ENCODE data around the gene TSHZ1. TPM values are rescaled to one million over a fixed set of nuclear protein-coding genes. Genes with fewer than 3 reads are reported as not detected.

The TSHZ1 gene
- total RNA-seq, 2 donors from 2014 or later: 1.1 to 1.7 TPM

DNA sequence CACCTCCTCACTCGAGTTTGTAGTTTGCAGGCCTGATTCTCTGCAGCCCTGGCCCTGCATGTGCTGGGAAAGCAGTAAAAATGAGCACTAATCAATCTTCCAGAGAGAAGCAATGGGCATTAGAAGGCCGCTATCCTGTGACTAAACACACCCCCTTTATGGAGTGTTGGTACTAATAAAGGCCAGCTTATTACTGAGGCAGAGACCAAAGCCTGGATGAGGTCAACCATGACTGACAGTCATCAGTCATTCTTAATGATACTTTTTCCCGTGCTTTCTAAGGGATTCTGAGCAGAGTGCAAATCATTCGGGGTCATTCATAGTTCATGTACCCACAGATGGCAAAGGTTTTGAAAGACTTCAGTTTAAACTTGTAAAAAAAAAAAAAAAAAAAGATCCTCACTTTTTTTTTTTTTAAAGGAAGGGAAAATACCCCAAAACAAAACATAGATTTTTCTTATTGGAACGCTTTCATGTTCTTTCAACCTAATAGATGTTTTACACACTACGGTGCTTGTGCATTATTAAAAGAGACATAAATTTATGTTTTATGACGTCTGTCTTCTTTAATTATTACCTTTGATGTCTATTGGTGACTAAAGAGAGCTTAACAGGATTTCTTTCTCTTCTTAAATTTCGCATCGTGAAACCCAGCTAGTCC lies 13.2 kb downstream of the TSHZ1 start:
- no peaks in the 10 kb centered on the region for H3K9me3 ChIP-seq (ENCODE audit: control insufficient read depth, low read length)
- no peak overlapping the region for H3K4me3 ChIP-seq (ENCODE audit: low read length)
- Mint-ChIP-seq H3K4me3 (no peak overlapping the region), H3K4me1 (peaks cover 21% of the 10 kb centered on the region), H3K27ac (no peak overlapping the region), H3K9me3 (no peaks in the 10 kb centered on the region), H3K36me3 (ENCODE audit: low read depth) (no peaks in the 10 kb centered on the region), H3K27me3 (ENCODE audit: insufficient read depth) (no peaks in the 10 kb centered on the region)
- H3K9ac ChIP-seq (ENCODE audit: extremely low read depth, low read length, poor library complexity, severe bottlenecking): no peak overlapping the region
- no peaks in the 10 kb centered on the region for H3K27me3 ChIP-seq (ENCODE audit: control insufficient read depth, insufficient read depth, low read length, poor library complexity, severe bottlenecking)
- DNase-seq: no peak
- H3K36me3 ChIP-seq (ENCODE audit: control insufficient read depth, insufficient read depth, low read length): no peaks in the 10 kb centered on the region
- TF ChIP-seq, protein P1, sequence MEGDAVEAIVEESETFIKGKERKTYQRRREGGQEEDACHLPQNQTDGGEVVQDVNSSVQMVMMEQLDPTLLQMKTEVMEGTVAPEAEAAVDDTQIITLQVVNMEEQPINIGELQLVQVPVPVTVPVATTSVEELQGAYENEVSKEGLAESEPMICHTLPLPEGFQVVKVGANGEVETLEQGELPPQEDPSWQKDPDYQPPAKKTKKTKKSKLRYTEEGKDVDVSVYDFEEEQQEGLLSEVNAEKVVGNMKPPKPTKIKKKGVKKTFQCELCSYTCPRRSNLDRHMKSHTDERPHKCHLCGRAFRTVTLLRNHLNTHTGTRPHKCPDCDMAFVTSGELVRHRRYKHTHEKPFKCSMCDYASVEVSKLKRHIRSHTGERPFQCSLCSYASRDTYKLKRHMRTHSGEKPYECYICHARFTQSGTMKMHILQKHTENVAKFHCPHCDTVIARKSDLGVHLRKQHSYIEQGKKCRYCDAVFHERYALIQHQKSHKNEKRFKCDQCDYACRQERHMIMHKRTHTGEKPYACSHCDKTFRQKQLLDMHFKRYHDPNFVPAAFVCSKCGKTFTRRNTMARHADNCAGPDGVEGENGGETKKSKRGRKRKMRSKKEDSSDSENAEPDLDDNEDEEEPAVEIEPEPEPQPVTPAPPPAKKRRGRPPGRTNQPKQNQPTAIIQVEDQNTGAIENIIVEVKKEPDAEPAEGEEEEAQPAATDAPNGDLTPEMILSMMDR (conservative IDR thresholded peaks at IDR 0.05): no peak
- 87 to 93% methylated on average over 5 to 8 of the region's 9 CpGs for WGBS, 2 experiments (ENCODE audit: insufficient coverage in 1 of 2, insufficient read length in 1 of 2)
- peaks cover 7% of the 10 kb centered on the region for H3K4me1 ChIP-seq (ENCODE audit: control insufficient read depth, insufficient read depth, low read length)
- H3K27ac ChIP-seq (ENCODE audit: low read depth, low read length): no peak overlapping the region

DNA sequence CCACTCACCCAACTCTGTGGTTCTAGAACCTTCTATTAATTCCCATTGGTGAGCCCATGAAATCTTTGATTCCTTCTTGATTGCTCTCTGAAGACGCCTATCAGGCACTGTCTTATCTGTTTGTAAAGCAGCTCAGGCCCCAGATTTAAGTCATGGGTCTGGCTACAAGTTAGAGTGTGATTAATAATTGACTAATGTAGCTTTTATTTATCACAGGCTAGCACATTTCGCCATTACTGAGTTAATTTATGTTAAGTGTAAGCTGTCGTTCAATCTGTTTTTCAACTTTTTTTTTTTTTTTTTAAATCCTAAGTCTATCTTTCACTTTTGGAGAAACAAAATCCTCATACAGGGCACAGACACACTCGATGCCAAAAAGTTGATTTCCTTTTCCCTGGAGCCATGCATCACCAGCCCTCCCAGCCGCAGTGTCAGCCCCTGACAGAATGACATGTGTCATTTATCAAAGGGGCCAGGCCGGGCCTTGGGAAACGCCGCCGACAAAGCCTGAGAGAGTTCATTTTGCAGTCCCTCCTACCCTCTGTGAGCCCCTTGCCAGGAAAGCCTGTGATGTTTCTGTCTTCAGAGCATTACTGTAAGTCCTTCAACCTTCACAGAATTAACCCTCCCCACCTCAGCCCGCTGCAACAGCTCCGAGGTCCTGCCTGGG lies 15.8 kb downstream of the TSHZ1 start:
- DNase-seq: no peak
- Mint-ChIP-seq H3K9me3 (no peaks in the 10 kb centered on the region), H3K4me3 (peak overlapping the region; percentile 9), H3K36me3 (ENCODE audit: low read depth) (no peaks in the 10 kb centered on the region), H3K27ac (no peak overlapping the region), H3K27me3 (ENCODE audit: insufficient read depth) (no peaks in the 10 kb centered on the region), H3K4me1 (peaks cover 21% of the 10 kb centered on the region)
- Histone ChIP-seq H3K9me3 (ENCODE audit: control insufficient read depth, low read length) (no peaks in the 10 kb centered on the region), H3K36me3 (ENCODE audit: control insufficient read depth, insufficient read depth, low read length) (no peaks in the 10 kb centered on the region), H3K4me3 (ENCODE audit: low read length) (no peak overlapping the region), H3K27ac (ENCODE audit: low read depth, low read length) (peak overlapping the region; percentile 75), H3K9ac (ENCODE audit: extremely low read depth, low read length, poor library complexity, severe bottlenecking) (no peak overlapping the region), H3K27me3 (ENCODE audit: control insufficient read depth, insufficient read depth, low read length, poor library complexity, severe bottlenecking) (no peaks in the 10 kb centered on the region), H3K4me1 (ENCODE audit: control insufficient read depth, insufficient read depth, low read length) (peaks cover 7% of the 10 kb centered on the region)
- 75 to 93% methylated on average over 3 to 11 of the region's 11 CpGs for WGBS, 2 experiments (ENCODE audit: insufficient coverage in 1 of 2, insufficient read length in 1 of 2)
- TF ChIP-seq, protein P1 (conservative IDR thresholded peaks at IDR 0.05): no peak

DNA sequence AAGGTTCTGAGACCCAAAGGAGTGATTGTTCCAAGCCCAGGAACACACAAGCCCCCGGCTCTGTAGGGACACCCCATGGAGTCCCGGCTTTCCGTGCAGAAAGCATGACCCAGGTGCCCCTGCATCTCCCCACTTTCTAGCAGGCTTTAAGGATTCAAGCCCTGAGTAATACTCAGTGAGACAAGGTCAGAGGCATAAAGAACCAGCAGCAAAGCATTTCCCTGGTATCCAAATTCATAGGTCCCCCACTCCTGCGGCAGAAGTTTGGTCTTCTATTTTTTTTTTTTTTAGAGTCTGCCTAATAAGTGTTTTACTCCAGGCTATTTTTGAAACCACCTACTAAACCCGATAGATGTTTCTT lies 16.3 kb downstream of the TSHZ1 start:
- TF ChIP-seq, protein P1 (conservative IDR thresholded peaks at IDR 0.05): no peak
- H3K36me3 ChIP-seq (ENCODE audit: control insufficient read depth, insufficient read depth, low read length): no peaks in the 10 kb centered on the region
- Mint-ChIP-seq H3K4me1 (peaks cover 21% of the 10 kb centered on the region), H3K27me3 (ENCODE audit: insufficient read depth) (no peaks in the 10 kb centered on the region), H3K36me3 (ENCODE audit: low read depth) (no peaks in the 10 kb centered on the region), H3K9me3 (no peaks in the 10 kb centered on the region), H3K4me3 (no peak overlapping the region), H3K27ac (no peak overlapping the region)
- peaks cover 7% of the 10 kb centered on the region for H3K4me1 ChIP-seq (ENCODE audit: control insufficient read depth, insufficient read depth, low read length)
- no peak overlapping the region for H3K4me3 ChIP-seq (ENCODE audit: low read length)
- no peaks in the 10 kb centered on the region for H3K9me3 ChIP-seq (ENCODE audit: control insufficient read depth, low read length)
- WGBS, 2 experiments (ENCODE audit: insufficient coverage in 1 of 2, insufficient read length in 1 of 2): 88 to 89% methylated on average over 5 of the region's 5 CpGs
- DNase-seq: no peak
- peak overlapping the region; percentile 75 for H3K27ac ChIP-seq (ENCODE audit: low read depth, low read length)
- no peaks in the 10 kb centered on the region for H3K27me3 ChIP-seq (ENCODE audit: control insufficient read depth, insufficient read depth, low read length, poor library complexity, severe bottlenecking)
- H3K9ac ChIP-seq (ENCODE audit: extremely low read depth, low read length, poor library complexity, severe bottlenecking): no peak overlapping the region
